HS-5 (cell line): Measurements from ENCODE around the gene HNRNPA2B1.
"Not testable (repeated sequence)": the region's sequence is repeated elsewhere in the genome, so short reads cannot be mapped to it uniquely, and the experiment has no call there.

Source experiments
- DNase-seq: peaks from one replicate; pipeline ENCODE4 v3.0.0-alpha.2; 2012; ENCODE audit warnings: low read depth

Gene HNRNPA2B1

DNA sequence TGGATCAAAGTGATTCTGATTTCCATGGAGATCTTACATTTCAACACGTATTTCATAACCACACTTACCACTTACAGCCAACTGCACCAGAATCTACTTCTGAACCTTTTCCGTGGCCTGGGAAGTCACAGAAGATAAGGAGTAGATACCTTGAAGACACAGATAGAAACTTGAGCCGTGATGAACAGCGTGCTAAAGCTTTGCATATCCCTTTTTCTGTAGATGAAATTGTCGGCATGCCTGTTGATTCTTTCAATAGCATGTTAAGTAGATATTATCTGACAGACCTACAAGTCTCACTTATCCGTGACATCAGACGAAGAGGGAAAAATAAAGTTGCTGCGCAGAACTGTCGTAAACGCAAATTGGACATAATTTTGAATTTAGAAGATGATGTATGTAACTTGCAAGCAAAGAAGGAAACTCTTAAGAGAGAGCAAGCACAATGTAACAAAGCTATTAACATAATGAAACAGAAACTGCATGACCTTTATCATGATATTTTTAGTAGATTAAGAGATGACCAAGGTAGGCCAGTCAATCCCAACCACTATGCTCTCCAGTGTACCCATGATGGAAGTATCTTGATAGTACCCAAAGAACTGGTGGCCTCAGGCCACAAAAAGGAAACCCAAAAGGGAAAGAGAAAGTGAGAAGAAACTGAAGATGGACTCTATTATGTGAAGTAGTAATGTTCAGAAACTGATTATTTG lies 15.3 kb downstream of the HNRNPA2B1 start:
- DNase-seq = no peak

- not testable (repeated sequence) for DNase-seq
Measured at GRCh38 chr7:26184281-26185101, 16.1 kb downstream of the HNRNPA2B1 start.

- DNase-seq = no peak
Measured at GRCh38 chr7:26183545-26184280, 16.8 kb downstream of the HNRNPA2B1 start.

- no peak for DNase-seq
Measured at GRCh38 chr7:26182706-26183105, 17.8 kb downstream of the HNRNPA2B1 start.

GRCh38 chr7:26182283-26182682 lies 18.3 kb downstream of the HNRNPA2B1 start:
- no peak for DNase-seq

- DNase-seq = no peak
Measured at GRCh38 chr7:26181474-26182227, 18.9 kb downstream of the HNRNPA2B1 start.

DNA sequence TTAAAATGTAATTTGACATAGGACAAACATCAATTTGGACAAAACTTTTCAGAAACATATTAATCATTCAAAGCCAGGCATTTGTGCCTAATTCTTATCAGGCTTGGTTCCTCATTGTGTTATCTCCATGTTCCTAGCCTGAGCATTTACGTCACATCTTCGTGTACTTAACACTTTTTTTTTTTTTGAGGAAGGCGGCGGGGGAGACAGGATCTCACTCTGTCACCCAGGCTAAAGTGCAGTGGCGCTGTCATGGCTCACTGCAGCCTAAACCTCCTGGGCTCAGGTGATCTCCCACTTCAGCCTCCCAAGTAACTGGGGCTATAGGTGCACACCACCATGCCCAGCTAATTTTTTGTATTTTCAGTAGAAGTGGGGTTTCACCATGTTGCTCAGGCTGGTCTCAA lies 19.8 kb downstream of the HNRNPA2B1 start:
- no peak for DNase-seq

GRCh38 chr7:26179826-26180497 lies 20.6 kb downstream of the HNRNPA2B1 start:
- DNase-seq = no peak

DNA sequence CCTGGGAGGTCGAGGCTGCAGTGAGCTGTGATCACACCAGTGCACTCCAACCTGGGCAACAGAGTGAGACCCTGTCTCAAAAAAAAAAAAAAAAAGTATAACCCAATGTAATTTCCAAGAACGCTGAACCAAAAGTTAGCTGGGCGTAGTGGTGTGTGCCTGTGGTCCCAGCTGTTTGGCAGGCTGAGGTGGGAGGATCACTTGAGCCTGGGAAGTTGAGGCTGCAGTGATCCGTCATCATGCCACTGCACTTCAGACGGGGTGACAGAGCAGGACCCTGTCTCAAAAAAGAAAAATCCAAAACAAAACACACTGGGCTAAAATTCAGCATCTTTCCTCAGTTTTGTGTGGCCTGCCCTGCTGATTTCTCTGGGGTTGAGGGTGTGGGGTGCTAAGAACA lies 21.1 kb downstream of the HNRNPA2B1 start:
- no peak for DNase-seq

DNA sequence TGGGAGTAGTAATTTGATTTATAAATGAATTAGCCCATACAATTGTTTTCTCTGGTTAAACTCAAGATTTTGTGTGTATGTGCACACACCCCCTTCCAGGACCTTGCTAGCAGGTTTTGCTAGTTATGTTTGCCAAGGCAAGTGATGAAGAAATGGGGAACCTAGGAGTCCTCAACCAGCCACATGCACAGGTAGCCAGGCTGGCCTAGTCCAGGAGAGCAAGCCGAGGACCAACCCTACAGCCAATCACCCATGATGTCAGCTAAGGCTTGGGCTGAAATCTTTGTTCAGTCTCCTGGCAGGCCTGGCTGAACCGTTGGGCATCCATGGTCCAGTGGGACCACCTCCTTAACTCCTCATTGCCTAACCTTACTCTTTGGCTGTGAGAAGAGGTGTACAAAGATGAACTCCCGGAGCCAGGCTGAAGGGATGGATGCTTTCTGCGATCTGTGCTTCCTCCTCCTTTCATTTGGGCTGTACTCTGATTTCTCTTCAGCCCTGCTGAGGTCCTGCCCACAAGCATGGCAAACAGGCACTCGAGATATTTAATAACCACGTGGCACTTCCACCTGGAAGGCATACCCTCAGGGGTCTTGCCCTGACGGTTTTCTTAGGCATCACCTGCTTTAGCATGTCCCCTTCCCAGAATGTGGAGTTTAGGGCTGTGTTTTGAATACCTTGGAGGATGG lies 22.1 kb downstream of the HNRNPA2B1 start:
- DNase-seq = no peak

DNA sequence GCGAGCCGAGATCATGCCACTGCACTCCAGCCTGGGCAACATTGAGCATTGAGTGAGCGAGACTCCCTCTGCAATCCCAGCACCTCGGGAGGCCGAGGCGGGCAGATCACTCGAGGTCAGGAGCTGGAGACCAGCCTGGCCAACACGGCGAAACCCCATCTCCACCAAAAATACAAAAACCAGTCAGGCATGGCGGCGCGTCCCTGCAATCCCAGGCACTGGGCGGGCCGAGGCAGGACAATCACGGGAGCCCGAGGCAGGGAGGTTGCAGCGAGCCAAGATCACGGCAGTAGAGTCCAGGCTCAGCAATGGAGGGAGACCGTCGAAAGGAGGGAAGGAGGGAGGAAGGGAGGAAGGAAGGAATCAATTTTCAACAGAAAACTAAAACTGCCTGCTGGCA lies 23.3 kb downstream of the HNRNPA2B1 start:
- DNase-seq = not testable (repeated sequence)

DNA sequence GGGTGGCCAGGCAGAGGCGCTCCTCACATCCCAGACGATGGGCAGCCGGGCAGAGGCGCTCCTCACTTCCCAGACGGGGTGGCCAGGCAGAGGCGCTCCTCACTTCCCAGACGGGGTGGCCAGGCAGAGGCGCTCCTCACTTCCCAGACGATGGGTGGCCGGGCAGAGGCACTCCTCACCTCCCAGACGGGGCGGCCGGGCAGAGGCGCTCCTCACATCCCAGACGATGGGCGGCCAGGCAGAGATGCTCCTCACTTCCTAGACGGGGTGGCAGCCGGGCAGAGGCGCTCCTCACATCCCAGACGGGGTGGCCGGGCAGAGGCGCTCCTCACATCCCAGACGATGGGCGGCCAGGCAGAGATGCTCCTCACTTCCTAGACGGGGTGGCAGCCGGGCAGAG lies 23.9 kb downstream of the HNRNPA2B1 start:
- DNase-seq = not testable (repeated sequence)

GRCh38 chr7:26175903-26176302 lies 24.6 kb downstream of the HNRNPA2B1 start:
- not testable (repeated sequence) for DNase-seq

GRCh38 chr7:26172048-26172447 lies 28.5 kb downstream of the HNRNPA2B1 start:
- DNase-seq = no peak

DNA sequence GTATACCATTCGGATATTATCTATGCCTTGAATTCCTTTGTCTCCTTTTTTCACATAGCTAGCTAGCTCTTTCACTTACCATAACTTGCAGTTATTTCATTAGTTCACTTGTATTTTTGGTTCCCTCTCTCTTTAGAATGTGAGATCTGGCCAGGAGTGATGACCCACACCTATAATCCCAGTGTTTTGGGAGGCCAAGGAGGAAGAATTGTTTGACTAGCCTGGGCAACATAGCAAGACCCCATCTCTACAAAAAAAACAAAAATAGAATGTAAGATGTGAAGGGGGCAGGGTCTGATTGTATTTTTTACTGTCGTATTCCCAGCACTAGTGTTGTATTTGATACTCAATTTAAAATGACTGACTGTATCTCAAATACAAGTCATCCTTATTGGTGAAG lies 28.9 kb downstream of the HNRNPA2B1 start:
- no peak for DNase-seq

DNA sequence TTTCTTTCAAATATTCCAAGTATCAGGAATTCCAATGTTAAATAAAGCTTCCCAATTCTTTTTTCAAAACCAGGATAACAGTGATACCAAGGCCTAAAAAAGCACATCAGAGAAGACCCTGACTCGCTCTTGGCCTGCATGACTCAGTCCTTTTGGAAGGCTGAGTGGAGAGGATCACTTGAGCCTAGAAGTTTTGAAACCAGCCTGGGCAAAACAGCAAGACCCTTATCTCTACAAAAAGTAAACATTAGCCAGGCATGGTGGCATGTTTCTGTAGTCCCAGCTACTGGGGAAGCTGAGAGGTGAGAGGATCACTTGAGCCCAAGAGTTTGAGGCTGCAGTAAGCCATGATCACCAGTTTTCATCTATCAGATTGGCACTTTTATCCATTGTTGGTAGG lies 29.9 kb downstream of the HNRNPA2B1 start:
- DNase-seq = no peak

GRCh38 chr7:26169271-26169670 lies 31.3 kb downstream of the HNRNPA2B1 start:
- no peak for DNase-seq

DNA sequence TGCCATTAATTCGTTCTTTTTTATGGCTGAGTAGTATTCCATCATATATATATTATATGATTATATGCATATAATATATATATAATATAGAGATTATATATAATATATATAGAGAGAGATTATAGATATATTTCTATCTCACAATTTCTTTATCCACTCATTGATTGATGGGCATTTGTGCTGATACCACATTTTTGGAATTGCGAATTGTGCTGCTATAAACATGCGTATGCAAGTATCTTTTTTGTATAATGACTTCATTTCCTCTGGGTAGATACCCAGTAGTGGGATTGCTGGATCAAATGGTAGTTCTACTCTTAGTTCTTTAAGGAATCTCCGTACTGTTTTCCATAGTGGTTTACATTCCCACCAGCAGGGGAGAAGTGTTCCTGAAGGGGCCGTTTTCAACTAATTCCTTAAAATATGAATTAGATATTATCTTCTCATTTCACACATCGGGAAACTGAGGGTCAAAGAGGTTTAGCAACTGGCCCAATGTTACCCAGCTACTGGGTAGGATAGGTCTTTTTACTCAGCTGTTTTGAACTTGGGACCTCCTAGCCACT lies 32.0 kb downstream of the HNRNPA2B1 start:
- no peak for DNase-seq

DNA sequence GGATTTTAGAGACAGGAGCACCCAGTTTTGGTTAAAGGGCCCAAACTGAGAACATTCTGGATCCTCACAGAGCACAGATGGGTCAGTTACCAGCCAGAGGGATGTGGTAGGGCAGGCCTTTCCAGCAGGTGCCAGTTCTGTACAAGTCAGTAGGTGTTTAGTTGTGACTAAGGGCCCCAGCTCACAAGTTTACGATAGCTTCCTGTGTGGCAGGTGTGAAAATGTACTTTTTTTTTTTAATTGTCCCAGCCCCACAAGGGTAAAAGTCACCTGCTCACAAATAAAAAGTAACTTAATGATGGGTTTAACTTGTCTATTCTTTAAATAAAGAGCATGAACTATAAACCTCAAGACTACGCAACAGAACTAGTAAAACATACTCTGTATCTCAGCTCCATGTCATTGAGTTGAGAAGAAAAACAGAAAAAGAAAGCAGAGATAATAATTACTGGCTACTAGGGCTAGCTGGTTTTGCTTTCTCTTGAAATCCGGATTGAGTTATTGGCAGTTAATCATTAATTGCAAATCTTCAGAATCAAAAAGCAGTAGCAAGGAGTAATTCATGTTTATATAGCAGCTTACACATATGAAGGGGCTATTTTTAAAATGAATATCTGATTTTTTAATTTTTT lies 33.1 kb downstream of the HNRNPA2B1 start:
- DNase-seq = no peak

GRCh38 chr7:26166684-26167266 lies 33.8 kb downstream of the HNRNPA2B1 start:
- no peak for DNase-seq
